Measurements from ENCODE around the gene MTCL1. TPM values are rescaled to one million over a fixed set of nuclear protein-coding genes. Genes with fewer than 3 reads are reported as not detected.

The MTCL1 gene
- total and polyA plus RNA-seq, 4 donors: 0.65 to 5.4 (median 1.4) TPM

DNA sequence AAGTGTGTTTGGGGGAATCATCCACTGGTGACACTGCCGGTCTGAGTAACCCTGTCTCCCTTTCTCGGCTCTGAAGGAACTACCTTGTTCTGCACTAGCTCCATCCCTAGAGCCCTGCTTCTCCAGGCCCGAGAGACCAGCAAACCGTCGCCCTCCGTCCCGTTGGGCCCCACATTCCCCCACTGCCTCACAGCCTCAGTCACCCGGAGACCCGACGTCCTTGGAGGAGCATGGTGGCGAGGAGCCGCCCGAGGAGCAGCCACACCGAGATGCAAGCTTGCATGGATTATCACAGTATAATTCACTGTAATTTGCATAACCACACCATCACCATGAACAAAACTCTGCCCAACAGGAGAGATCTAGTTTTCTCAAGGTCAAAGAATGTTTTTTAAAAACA is 126.2 kb downstream of the MTCL1 start:
- WGBS: 96% methylated on average over 14 of the region's 14 CpGs
- no peak overlapping the region for H3K4me3 ChIP-seq (ENCODE audit: low read depth in 1 of 3, low read length in 3 of 3)
- no peaks in the 10 kb centered on the region for H3K27me3 ChIP-seq (ENCODE audit: control insufficient read depth in 4 of 4, insufficient read depth in 4 of 4, low read length in 3 of 4)
- H3K4me1 ChIP-seq (ENCODE audit: control insufficient read depth in 4 of 4, insufficient read depth in 4 of 4, low read length in 3 of 4): no peaks in the 10 kb centered on the region
- no peak overlapping the region for H3K27ac ChIP-seq (ENCODE audit: low read depth in 1 of 2, low read length in 2 of 2)
- DNase-seq (ENCODE audit: low spot score): no peak
- no peak for TF ChIP-seq NR2F2 (IDR thresholded peaks at IDR 0.05)
- TF ChIP-seq YY1 (IDR thresholded peaks at IDR 0.05): no peak
- TF ChIP-seq, protein P1, sequence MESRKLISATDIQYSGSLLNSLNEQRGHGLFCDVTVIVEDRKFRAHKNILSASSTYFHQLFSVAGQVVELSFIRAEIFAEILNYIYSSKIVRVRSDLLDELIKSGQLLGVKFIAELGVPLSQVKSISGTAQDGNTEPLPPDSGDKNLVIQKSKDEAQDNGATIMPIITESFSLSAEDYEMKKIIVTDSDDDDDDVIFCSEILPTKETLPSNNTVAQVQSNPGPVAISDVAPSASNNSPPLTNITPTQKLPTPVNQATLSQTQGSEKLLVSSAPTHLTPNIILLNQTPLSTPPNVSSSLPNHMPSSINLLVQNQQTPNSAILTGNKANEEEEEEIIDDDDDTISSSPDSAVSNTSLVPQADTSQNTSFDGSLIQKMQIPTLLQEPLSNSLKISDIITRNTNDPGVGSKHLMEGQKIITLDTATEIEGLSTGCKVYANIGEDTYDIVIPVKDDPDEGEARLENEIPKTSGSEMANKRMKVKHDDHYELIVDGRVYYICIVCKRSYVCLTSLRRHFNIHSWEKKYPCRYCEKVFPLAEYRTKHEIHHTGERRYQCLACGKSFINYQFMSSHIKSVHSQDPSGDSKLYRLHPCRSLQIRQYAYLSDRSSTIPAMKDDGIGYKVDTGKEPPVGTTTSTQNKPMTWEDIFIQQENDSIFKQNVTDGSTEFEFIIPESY (IDR thresholded peaks at IDR 0.05): no peak
- no peak for TF ChIP-seq GABPA (IDR thresholded peaks at IDR 0.05 in 1 of 2, conservative IDR thresholded peaks at IDR 0.05 in 1 of 2)
- TF ChIP-seq RXRA (IDR thresholded peaks at IDR 0.05): no peak
- no peak for TF ChIP-seq RAD21 (IDR thresholded peaks at IDR 0.05)
- TF ChIP-seq, protein P2, sequence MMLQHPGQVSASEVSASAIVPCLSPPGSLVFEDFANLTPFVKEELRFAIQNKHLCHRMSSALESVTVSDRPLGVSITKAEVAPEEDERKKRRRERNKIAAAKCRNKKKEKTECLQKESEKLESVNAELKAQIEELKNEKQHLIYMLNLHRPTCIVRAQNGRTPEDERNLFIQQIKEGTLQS (IDR thresholded peaks at IDR 0.05): no peak
- TF ChIP-seq, protein P3, sequence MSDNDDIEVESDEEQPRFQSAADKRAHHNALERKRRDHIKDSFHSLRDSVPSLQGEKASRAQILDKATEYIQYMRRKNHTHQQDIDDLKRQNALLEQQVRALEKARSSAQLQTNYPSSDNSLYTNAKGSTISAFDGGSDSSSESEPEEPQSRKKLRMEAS (IDR thresholded peaks at IDR 0.05): no peak
- TF ChIP-seq JUND (IDR thresholded peaks at IDR 0.05): no peak
- TF ChIP-seq HNF4A (conservative IDR thresholded peaks at IDR 0.05): no peak
- no peak for TF ChIP-seq FOXA2 (IDR thresholded peaks at IDR 0.05)
- no peak for TF ChIP-seq FOXA1 (IDR thresholded peaks at IDR 0.05)
- TF ChIP-seq, protein P4, sequence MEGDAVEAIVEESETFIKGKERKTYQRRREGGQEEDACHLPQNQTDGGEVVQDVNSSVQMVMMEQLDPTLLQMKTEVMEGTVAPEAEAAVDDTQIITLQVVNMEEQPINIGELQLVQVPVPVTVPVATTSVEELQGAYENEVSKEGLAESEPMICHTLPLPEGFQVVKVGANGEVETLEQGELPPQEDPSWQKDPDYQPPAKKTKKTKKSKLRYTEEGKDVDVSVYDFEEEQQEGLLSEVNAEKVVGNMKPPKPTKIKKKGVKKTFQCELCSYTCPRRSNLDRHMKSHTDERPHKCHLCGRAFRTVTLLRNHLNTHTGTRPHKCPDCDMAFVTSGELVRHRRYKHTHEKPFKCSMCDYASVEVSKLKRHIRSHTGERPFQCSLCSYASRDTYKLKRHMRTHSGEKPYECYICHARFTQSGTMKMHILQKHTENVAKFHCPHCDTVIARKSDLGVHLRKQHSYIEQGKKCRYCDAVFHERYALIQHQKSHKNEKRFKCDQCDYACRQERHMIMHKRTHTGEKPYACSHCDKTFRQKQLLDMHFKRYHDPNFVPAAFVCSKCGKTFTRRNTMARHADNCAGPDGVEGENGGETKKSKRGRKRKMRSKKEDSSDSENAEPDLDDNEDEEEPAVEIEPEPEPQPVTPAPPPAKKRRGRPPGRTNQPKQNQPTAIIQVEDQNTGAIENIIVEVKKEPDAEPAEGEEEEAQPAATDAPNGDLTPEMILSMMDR (IDR thresholded peaks at IDR 0.05; ENCODE audit: low read depth, low read length, missing input control): no peak
- TF ChIP-seq, protein P5, sequence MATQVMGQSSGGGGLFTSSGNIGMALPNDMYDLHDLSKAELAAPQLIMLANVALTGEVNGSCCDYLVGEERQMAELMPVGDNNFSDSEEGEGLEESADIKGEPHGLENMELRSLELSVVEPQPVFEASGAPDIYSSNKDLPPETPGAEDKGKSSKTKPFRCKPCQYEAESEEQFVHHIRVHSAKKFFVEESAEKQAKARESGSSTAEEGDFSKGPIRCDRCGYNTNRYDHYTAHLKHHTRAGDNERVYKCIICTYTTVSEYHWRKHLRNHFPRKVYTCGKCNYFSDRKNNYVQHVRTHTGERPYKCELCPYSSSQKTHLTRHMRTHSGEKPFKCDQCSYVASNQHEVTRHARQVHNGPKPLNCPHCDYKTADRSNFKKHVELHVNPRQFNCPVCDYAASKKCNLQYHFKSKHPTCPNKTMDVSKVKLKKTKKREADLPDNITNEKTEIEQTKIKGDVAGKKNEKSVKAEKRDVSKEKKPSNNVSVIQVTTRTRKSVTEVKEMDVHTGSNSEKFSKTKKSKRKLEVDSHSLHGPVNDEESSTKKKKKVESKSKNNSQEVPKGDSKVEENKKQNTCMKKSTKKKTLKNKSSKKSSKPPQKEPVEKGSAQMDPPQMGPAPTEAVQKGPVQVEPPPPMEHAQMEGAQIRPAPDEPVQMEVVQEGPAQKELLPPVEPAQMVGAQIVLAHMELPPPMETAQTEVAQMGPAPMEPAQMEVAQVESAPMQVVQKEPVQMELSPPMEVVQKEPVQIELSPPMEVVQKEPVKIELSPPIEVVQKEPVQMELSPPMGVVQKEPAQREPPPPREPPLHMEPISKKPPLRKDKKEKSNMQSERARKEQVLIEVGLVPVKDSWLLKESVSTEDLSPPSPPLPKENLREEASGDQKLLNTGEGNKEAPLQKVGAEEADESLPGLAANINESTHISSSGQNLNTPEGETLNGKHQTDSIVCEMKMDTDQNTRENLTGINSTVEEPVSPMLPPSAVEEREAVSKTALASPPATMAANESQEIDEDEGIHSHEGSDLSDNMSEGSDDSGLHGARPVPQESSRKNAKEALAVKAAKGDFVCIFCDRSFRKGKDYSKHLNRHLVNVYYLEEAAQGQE (IDR thresholded peaks at IDR 0.05): no peak
- no peak for TF ChIP-seq TAF1 (conservative IDR thresholded peaks at IDR 0.05)
- no peak for TF ChIP-seq EGR1 (IDR thresholded peaks at IDR 0.05; ENCODE audit: low read depth in 2 of 2)
- no peak for TF ChIP-seq SP1 (IDR thresholded peaks at IDR 0.05)
- TF ChIP-seq HNF4G (IDR thresholded peaks at IDR 0.05): no peak
- H3K9me3 ChIP-seq (ENCODE audit: control insufficient read depth in 4 of 4, low read length in 3 of 4): peaks cover 0 to 2% (median 0%) of the 10 kb centered on the region in 4 donors
- no peak overlapping the region for H3K9ac ChIP-seq (ENCODE audit: low read depth in 1 of 2, low read length in 2 of 2)
- H3K36me3 ChIP-seq (ENCODE audit: control insufficient read depth in 4 of 4, insufficient read depth in 3 of 4, low read depth in 1 of 4, low read length in 3 of 4): no peaks in the 10 kb centered on the region
